DMS53 treated with DMSO at 0.1 percent for 48 hours (cell line): ENCODE data around the gene PDE4D.
A peak's percentile ranks its signal among the peaks of the same experiment; 100 is the strongest.
"Not testable (repeated sequence)": the region's sequence is repeated elsewhere in the genome, so short reads cannot be mapped to it uniquely, and the experiment has no call there.

Experiments used
- DNase-seq: peaks from one replicate; lab custom pipeline; 2025; ENCODE audit not compliant: unreplicated experiment; lab: John Stamatoyannopoulos, UW

Gene PDE4D

GRCh38 chr5:59312223-59312622, 581.3 kb downstream of the PDE4D start:
- no peak for DNase-seq

GRCh38 chr5:59308685-59309084, 584.8 kb downstream of the PDE4D start:
- DNase-seq: not testable (repeated sequence)

GRCh38 chr5:59303289-59303716, 590.2 kb downstream of the PDE4D start:
- DNase-seq: not testable (repeated sequence)

GRCh38 chr5:59302509-59302908, 591.0 kb downstream of the PDE4D start:
- DNase-seq: not testable (repeated sequence)

- DNase-seq: no peak
Measured at GRCh38 chr5:59301727-59302126, 591.8 kb downstream of the PDE4D start.

- no peak for DNase-seq
Measured at GRCh38 chr5:59300930-59301329, 592.6 kb downstream of the PDE4D start.

GRCh38 chr5:59299006-59299405, 594.5 kb downstream of the PDE4D start:
- no peak for DNase-seq

- DNase-seq: peak; percentile 90
Measured at GRCh38 chr5:59296317-59297264, 596.9 kb downstream of the PDE4D start.

- DNase-seq: no peak
Measured at GRCh38 chr5:59293700-59294099, 599.8 kb downstream of the PDE4D start.

- no peak for DNase-seq
Measured at GRCh38 chr5:59291941-59292340, 601.6 kb downstream of the PDE4D start.

- DNase-seq: no peak
Measured at GRCh38 chr5:59287884-59288283, 605.6 kb downstream of the PDE4D start.

GRCh38 chr5:59287361-59287760, 606.2 kb downstream of the PDE4D start:
- DNase-seq: no peak

- no peak for DNase-seq
Measured at GRCh38 chr5:59286510-59286909, 607.0 kb downstream of the PDE4D start.

GRCh38 chr5:59285300-59286016, 608.1 kb downstream of the PDE4D start:
- DNase-seq: no peak

GRCh38 chr5:59282726-59283125, 610.8 kb downstream of the PDE4D start:
- no peak for DNase-seq

- no peak for DNase-seq
Measured at GRCh38 chr5:59279979-59280378, 613.5 kb downstream of the PDE4D start.

GRCh38 chr5:59276917-59277372, 616.6 kb downstream of the PDE4D start:
- DNase-seq: no peak

- DNase-seq: no peak
Measured at GRCh38 chr5:59276325-59276675, 617.2 kb downstream of the PDE4D start.

- no peak for DNase-seq
Measured at GRCh38 chr5:59275510-59276324, 617.8 kb downstream of the PDE4D start.

GRCh38 chr5:59275170-59275509, 618.4 kb downstream of the PDE4D start:
- no peak for DNase-seq

GRCh38 chr5:59274106-59274636, 619.4 kb downstream of the PDE4D start:
- DNase-seq: no peak
